Measurements from ENCODE around the gene TMEM184B.
A peak's percentile ranks its signal among the peaks of the same experiment; 100 is the strongest.

Gene TMEM184B

DNA sequence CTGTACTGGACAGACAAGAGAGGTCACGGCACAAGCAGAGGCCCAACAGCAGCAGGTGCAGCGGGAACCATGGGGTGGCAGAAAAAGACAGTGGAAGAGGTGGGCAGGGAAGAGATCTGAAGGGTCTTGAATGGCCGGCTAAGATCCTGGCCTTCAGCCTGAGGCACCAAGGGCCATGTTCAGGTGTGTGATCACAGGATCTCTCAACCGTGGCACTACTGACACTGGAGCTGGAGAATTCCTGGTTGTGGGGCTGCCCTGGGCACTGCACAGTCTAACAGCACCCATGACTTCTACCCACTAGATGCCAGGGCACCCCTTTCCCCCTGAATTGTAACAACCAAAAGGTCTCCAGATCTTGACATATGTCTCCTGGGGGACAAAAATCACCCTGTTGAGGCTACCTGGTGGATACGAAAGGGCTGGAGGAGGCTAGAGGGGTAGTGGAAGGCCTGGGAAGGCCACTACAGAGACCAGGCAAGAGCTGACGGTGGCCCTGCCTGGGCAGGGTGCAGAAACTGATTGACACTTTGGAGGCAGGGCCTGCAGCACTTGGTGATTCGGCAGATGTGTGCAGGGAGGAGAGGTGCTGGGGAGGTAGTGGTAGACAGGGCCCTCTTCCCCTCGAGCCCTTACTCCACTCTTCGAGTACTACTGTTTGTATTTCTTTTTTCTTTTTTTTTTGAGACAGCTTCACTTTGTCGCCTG lies 36.1 kb upstream of the TMEM184B start:
- DNase-seq (ENCODE audit: low read depth in 3 of 3): no peak

- DNase-seq (ENCODE audit: low read depth in 3 of 3): peak in 1 of 3 experiments; percentile 38
Observed at GRCh38 chr22:38305471-38306448, 33.0 kb upstream of the TMEM184B start.

- no peak for DNase-seq (ENCODE audit: low read depth in 3 of 3)
Observed at GRCh38 chr22:38304526-38304925, 31.7 kb upstream of the TMEM184B start.

- no peak for DNase-seq (ENCODE audit: low read depth in 3 of 3)
Observed at GRCh38 chr22:38303974-38304373, 31.2 kb upstream of the TMEM184B start.

GRCh38 chr22:38302906-38303305 lies 30.1 kb upstream of the TMEM184B start:
- DNase-seq (ENCODE audit: low read depth in 3 of 3): no peak

DNA sequence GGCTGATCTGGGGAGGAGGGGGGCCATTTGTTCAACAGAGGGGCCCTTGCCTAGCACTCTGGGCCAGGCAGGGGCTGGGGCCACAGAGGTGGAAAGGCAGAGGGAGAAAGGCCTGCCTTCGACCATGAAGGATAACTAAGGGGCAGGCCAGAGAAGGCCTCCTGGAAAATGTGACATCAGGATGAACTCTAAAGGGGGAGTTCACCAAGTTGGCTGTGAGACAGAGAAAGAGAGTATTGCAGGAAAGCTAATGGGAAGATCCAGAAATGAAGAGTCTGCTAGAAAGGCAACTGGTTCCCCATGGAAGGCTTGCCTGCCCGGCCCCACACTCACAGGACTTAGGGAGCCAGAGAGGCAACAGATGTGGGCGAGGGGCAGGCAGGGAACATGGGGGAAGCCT lies 28.1 kb upstream of the TMEM184B start:
- no peak for DNase-seq (ENCODE audit: low read depth in 3 of 3)

DNA sequence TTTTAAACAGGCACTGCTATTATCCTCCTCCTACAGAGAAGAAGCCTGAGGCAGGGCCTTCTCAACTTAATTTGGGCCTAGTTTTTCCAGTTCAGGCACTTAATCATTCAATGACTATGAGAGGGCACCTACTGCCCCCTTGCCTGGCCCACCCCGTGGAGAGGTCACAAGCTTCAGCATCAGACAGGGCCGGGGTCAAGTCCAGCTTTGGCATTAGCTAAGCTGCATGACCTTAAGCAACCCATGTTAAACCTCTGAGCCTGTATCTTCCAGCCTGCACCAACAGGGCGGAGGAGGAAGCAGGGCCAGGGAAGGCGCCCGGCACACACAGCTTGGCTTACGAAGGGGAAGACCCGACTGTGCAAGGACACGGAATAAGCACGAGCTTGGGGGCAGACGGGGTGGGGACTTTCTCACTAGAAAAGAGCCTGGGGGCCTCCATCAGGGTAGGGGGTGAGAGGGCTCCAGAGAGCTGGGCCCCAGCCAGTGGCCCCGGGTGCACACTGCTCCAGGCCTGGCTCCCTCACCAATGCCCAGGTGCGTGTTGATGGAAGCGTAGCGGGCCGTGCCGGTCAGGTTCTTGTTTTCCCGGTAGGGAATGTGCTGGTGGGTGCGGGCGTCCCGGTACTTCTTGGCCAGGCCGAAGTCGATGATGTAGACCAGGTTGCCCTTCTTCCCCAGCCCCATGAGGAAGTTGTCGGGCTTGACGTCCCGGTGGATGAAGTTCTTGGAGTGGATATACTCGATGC lies 27.6 kb upstream of the TMEM184B start:
- DNase-seq (ENCODE audit: low read depth in 3 of 3): no peak

DNA sequence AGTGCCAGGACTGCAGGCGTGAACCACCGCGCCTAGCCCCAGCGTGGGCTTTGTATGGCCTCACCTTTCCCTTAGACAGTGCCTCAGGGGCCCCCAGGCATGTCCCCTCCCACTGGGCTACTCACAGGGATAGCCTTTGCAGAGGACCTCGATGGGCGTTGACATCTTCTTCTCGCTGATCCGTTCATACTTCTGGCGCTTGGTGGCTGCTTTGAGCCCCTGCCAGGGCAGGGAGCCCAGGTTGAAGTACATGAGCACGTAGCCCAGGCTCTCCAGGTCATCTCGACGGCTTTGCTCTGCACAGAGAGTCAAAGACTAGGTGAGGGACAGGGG lies 26.9 kb upstream of the TMEM184B start:
- no peak for DNase-seq (ENCODE audit: low read depth in 3 of 3)

GRCh38 chr22:38298312-38299005 lies 25.6 kb upstream of the TMEM184B start:
- peak in 1 of 3 experiments; percentile 35 for DNase-seq (ENCODE audit: low read depth in 3 of 3)

DNA sequence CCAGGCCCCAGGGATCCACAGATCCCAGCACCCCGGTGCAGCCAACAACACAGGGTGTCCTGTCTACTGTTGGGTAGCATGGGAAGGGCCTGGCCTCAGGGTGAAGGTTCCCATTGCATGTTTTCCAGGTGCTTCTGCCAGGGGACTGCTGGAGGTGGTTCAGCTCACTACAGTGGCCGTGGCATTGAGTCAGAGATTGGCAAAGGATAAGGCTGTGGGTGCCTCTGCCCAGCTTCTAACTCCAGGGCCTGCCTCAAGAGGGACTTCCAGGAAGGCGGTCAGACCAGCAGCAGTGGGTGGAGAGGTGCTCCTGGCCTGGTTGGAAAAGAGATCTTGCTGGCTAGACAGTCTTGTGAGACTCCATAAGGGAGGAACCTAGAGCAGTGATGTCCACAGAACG lies 23.6 kb upstream of the TMEM184B start:
- DNase-seq (ENCODE audit: low read depth in 3 of 3): no peak

GRCh38 chr22:38295863-38296262 lies 23.1 kb upstream of the TMEM184B start:
- no peak for DNase-seq (ENCODE audit: low read depth in 3 of 3)

- DNase-seq (ENCODE audit: low read depth in 3 of 3): no peak
Observed at GRCh38 chr22:38295339-38295738, 22.5 kb upstream of the TMEM184B start.

DNA sequence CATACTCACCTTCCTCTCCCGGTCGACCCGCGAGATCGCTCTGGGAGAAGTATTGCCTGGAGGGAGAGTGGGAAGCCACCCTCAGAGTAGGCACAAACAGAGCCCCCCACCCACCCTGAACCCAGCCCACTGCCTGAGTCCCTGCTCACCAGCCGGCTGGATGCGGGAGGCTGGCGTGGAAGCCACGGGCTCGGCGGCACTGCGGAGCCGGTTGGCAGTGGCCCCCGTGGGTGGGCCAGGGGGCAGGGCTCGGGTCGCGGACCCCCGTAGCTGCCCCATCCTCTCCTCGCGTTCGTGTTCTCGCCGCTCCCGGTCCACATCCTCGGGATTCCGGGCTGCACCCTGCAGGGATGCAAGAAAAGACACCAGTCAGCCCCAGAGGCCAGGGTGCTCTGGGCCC lies 21.4 kb upstream of the TMEM184B start:
- DNase-seq (ENCODE audit: low read depth in 3 of 3): no peak

GRCh38 chr22:38292694-38293093 lies 19.9 kb upstream of the TMEM184B start:
- DNase-seq (ENCODE audit: low read depth in 3 of 3): no peak

GRCh38 chr22:38291201-38291777 lies 18.5 kb upstream of the TMEM184B start:
- no peak for DNase-seq (ENCODE audit: low read depth in 3 of 3)

GRCh38 chr22:38290347-38290746 lies 17.5 kb upstream of the TMEM184B start:
- no peak for DNase-seq (ENCODE audit: low read depth in 3 of 3)

- DNase-seq (ENCODE audit: low read depth in 3 of 3): no peak
Observed at GRCh38 chr22:38289583-38290082, 16.8 kb upstream of the TMEM184B start.

- DNase-seq (ENCODE audit: low read depth in 3 of 3): no peak
Observed at GRCh38 chr22:38286915-38287669, 14.3 kb upstream of the TMEM184B start.

DNA sequence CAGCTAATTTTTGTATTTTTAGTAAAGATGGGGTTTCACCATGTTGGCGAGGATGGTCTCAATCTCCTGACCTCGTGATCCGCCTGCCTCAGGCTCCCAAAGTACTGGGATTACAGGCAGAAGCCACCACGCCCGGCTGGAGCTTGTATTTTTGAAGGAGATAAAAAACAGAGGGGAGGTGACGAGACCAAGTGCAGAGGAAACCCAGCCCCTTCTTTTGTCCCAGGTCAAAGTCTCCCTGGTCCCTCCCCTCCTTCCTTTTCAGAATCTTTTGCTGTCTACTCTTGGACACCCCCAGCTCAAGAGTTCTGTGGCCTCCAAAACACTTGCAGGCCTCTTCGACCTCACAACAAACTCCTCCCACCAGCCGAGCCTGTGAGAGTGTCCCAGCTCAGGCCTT lies 12.2 kb upstream of the TMEM184B start:
- no peak for DNase-seq (ENCODE audit: low read depth in 3 of 3)

DNA sequence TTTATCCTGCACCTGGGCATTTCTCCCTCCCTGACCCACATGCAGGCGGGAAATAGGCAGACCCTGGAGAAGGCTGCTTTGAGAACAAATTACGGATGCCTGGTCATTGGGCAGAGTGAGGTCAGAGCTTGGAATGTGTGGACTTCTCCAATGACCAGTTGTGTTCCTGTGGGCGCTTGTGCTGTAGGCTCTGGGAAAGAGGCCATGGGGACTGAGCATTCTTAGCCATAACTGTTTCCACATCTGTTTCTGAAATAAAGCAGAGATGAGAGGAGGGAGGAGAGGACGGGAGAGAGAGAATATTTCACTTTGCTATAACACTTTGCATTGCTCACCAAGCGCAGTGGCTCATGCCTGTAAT lies 11.2 kb upstream of the TMEM184B start:
- no peak for DNase-seq (ENCODE audit: low read depth in 3 of 3)

DNA sequence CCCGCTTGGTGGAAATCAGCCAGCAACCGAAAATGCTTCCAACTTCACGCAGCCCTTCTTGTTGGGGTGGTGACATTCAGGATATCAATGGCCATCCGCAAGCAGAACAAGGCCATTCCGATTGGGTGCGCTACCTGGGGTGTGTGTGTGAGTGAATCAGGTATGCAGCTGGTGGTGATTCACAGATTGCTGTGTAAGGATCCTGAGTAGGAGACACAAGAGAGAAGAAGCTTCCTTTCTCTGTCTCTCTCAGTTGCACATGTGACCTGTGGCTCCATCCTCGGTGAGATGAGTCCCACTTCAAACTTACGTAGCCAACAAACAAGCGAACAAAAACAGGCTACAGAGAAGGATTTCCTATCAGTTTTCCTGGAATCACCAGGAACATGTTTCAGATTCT lies 9.6 kb upstream of the TMEM184B start:
- no peak for DNase-seq (ENCODE audit: low read depth in 3 of 3)
